Duodenal mucosa (tissue), 2 donors: ENCODE data around the gene CDCA7L.

Source experiments
- H3K27ac ChIP-seq: one replicate; pipeline ENCODE4 v1.7.0; 2013; ENCODE audit warnings: low read depth, low read length
- H3K27me3 ChIP-seq, 2 donors: one replicate each; pipeline ENCODE4 v1.7.0; 2013; ENCODE audit warnings: low read length in 2 of 2, control low read depth in 1 of 2; ENCODE audit not compliant: insufficient read depth in 2 of 2, control insufficient read depth in 1 of 2
- H3K36me3 ChIP-seq, 2 donors: one replicate each; pipeline ENCODE4 v1.7.0; 2013; ENCODE audit warnings: low read length in 2 of 2, control low read depth in 1 of 2; ENCODE audit not compliant: insufficient read depth in 2 of 2, control insufficient read depth in 1 of 2
- H3K4me1 ChIP-seq, 2 donors: one replicate each; pipeline ENCODE4 v1.7.0; 2013; ENCODE audit warnings: low read length in 2 of 2, control low read depth in 1 of 2; ENCODE audit not compliant: insufficient read depth in 2 of 2, control insufficient read depth in 1 of 2
- H3K4me3 ChIP-seq, 2 donors: one replicate each; pipeline ENCODE4 v1.7.0; 2013; ENCODE audit warnings: low read length in 2 of 2, low read depth in 1 of 2
- H3K9ac ChIP-seq, 2 donors: one replicate each; pipeline ENCODE4 v1.7.0; 2013; ENCODE audit warnings: low read length in 2 of 2, low read depth in 1 of 2
- H3K9me3 ChIP-seq, 2 donors: one replicate each; pipeline ENCODE4 v1.7.0; 2013; ENCODE audit warnings: low read length in 2 of 2, control low read depth in 1 of 2; ENCODE audit not compliant: control insufficient read depth in 1 of 2

Gene CDCA7L

DNA sequence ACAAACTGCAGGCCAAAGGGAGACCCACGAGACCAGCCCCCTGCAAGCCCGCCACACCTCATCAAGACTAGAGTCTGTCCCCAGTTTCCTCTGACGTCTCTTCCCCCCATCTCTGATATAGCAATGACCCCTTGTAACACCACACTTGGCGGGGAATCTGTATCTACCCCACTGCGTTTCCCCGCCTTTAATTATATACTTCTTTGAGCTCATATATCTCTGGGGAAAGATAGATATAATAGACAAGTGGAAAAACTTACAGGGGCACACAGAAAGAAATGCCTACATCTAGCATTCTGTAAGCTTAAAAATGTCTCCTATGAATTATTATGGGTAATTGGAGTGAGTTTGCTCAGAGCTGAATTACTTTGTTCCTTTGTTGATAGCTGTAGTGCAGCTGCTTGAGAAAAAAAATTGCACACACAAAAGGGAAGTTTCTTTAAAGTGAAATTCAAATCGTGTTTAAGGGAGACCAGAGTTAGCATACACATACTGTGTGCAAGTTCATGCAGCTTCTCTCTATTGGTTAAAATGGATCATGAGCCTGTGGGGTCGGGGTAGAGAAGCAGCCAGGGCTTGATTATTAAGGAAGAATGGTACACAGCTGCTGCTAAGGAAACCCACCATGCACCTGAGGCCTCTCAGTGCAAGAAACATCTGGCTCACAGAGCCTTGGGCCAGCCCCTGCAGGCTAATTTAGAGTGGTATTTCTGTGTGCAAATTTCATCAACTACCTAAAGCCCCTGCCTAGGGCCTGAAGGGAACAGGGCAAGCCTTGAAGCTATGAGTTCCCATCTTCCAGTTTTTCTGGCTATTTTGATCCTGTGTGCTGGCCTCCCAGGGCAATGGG is 32.5 kb downstream of the CDCA7L start:
- Histone ChIP-seq H3K9ac (no peak overlapping the region), H3K4me3 (no peak overlapping the region), H3K4me1 (no peaks in the 10 kb centered on the region), H3K27me3 (no peaks in the 10 kb centered on the region), H3K36me3 (peaks cover 10 to 15% of the 10 kb centered on the region in 2 donors), H3K9me3 (no peaks in the 10 kb centered on the region), H3K27ac (no peak overlapping the region)

DNA sequence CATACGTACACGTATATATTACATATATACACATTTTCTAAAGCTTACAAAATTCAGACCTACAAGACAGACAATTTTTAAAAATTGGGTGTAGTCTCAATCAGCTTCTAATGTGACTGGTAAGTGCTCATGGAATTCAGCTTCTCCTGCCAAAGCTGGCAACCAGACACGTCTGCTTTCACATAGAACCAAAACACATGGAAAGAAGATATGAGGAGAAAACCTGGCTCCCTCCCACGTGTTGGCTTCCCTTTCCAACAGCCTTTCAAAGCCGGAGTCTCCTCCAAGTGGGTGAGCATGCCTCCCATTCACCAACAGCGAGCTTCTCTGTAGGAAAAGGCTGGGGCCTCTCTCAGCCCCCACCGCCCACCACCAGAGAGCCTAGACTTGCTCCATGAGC is 33.4 kb downstream of the CDCA7L start:
- no peak overlapping the region for H3K9ac ChIP-seq
- no peaks in the 10 kb centered on the region for H3K4me1 ChIP-seq
- H3K36me3 ChIP-seq: peaks cover 10 to 22% of the 10 kb centered on the region in 2 donors
- no peaks in the 10 kb centered on the region for H3K27me3 ChIP-seq
- no peak overlapping the region for H3K27ac ChIP-seq
- H3K4me3 ChIP-seq: no peak overlapping the region
- H3K9me3 ChIP-seq: no peaks in the 10 kb centered on the region

DNA sequence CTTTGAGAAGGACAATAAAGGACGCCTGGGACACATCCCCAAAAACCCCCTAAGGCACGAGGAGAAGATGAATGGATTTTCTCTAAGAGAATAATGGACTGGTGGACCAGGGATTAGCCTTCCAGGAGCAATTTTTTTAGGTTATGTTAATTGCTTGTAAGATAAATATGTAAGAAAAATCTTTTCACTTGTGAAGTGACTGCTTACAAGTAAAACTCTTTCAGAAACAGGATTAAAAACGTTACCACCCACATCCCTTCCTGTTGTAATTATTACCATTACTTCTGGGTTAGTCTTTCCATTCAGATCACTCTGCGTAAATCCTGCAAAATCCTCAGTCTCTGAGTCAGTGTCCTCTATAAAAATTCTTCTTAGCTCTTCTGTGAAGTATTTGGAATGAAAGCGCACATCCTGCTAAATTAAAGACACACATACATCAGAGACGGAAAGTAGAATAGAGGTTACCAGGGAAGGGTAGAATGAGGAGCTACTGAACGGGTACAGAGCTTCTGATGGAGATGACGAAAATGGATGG is 34.3 kb downstream of the CDCA7L start:
- Histone ChIP-seq H3K9ac (no peak overlapping the region), H3K4me3 (no peak overlapping the region), H3K27me3 (no peaks in the 10 kb centered on the region), H3K4me1 (no peaks in the 10 kb centered on the region), H3K9me3 (no peaks in the 10 kb centered on the region), H3K36me3 (peaks cover 10 to 22% of the 10 kb centered on the region in 2 donors), H3K27ac (no peak overlapping the region)

DNA sequence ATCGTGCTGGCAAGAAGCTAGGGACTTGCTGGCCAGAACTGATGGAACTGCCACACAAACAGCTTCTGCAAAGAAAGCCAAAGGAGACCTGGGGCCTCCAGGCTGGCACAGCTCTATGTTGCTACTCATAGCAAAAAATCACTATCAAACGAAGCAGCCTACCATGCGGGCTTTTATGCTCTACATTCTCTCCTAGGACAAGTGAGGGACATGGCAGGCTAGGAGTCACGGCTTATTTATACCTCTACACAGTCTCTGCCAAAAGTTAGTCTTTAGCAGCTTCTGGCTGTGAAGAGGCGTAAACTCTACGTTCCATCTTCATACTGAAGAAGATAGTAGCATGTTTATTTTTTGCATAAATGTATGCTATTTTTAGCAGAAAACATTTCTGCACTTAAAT is 35.4 kb downstream of the CDCA7L start:
- Histone ChIP-seq H3K4me3 (no peak overlapping the region), H3K4me1 (no peaks in the 10 kb centered on the region), H3K27ac (no peak overlapping the region), H3K27me3 (no peaks in the 10 kb centered on the region), H3K9me3 (no peaks in the 10 kb centered on the region), H3K9ac (no peak overlapping the region), H3K36me3 (peaks cover 10 to 29% of the 10 kb centered on the region in 2 donors)

DNA sequence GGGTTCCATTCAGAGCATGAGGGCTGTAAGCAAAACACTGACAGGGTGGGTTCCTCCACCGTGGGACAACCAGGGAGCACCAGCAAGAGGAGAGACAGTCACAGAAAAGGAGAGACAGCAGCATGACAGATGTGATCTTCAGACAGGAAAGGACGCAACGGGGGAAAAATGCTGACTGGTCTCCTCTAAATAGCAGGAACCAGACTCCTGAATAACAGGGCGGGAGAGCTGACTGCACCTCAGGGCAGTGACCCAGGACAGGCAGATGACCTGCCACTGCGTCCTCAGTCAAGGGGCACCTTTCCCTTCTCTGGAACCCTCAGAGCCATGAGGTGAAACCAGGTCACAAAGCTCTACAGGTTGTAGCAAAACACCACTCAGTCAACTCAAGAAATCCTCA is 37.0 kb downstream of the CDCA7L start:
- Histone ChIP-seq H3K4me1 (no peaks in the 10 kb centered on the region), H3K4me3 (no peak overlapping the region), H3K9me3 (no peaks in the 10 kb centered on the region), H3K36me3 (peaks cover 3 to 26% of the 10 kb centered on the region in 2 donors), H3K27ac (no peak overlapping the region), H3K9ac (no peak overlapping the region), H3K27me3 (no peaks in the 10 kb centered on the region)

DNA sequence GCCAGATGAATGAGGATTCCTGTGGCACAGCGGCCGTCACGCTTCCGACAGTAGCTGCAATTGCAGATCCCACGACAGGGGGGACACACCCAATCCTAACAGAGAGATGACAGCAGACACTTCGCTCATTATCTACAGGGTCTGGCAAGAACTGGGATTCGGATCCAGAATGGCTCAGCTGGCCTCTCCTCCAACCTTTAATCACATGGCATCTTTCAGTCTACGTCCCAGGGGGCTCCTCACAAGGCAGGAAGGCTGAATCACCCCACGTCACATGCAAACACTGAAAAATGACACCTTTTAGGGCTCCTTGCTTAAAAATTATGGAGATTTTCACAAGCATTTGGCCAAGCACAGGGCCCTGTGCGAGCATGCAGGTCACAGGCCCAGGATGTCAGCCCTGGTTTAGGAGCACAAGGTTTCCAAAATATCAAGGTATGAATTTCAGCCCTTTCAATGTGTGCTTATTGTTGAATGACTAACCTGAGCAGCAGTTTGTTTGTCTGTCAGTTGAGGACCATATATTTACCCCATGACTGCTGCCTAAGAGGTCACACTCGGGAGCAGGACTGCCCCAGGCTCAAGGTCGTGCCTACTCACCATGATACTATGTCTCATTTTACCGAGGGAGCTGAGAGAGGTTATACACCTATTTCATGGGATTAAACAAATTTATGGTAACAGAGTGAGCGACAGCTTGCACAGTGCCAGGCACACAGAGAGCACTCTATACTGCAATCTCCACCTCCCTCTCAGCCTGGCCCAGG is 42.5 kb downstream of the CDCA7L start:
- Histone ChIP-seq H3K9ac (no peak overlapping the region), H3K27me3 (no peaks in the 10 kb centered on the region), H3K4me3 (no peak overlapping the region), H3K4me1 (no peaks in the 10 kb centered on the region), H3K36me3 (peaks cover 10 to 39% of the 10 kb centered on the region in 2 donors), H3K9me3 (no peaks in the 10 kb centered on the region), H3K27ac (no peak overlapping the region)

DNA sequence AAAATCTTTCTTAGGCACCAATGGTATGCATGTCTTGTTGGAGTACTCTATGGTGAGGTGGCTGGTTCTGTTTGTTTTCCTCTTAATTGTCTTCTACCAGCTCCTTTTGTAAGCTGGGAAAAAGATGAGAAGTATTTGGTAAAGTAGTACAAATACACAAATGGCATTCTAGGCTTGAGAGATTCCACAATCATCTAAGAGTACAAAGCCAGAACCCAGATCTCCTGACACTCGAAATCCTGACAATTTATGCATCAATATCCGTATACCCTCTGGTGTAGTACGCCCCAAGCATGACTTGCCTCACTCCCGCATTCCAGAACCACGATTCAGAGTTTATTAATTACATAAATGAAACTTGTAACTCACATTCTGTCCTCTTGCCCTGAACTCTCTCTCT is 43.5 kb downstream of the CDCA7L start:
- H3K27me3 ChIP-seq: no peaks in the 10 kb centered on the region
- peaks cover 10 to 32% of the 10 kb centered on the region in 2 donors for H3K36me3 ChIP-seq
- H3K9me3 ChIP-seq: no peaks in the 10 kb centered on the region
- no peak overlapping the region for H3K27ac ChIP-seq
- H3K4me1 ChIP-seq: no peaks in the 10 kb centered on the region
- H3K4me3 ChIP-seq: no peak overlapping the region
- no peak overlapping the region for H3K9ac ChIP-seq

DNA sequence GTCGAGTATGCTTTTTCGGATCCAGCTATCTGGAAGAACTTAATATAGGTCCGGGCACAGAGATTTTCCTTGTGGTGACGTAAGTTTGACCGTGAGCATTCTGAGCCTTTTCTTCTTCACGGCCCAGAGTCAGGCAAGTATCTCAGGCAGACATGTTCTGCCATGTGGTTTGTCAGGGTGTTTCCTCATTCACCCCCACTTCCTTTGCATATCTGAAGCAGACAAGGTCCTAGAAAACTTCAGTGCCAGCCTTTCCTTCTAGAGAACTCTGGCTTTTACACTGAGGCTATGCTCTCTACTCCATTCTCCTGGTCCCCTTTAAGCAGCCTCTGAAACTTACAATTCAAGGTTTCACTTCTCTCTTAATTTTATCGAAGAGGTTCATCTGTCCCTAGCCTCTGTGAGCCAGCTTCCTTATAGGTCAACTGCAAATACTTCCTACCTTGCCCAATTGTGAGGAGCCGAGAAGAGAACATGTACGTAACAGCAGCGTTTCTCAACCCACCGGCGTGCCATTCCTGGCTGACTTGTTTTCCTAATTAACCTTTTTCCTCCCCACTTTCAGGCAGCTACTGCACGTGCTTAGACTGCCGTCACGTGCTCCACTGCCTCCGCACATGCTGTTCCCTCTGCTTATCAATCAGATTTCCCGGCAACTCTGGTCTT is 47.3 kb downstream of the CDCA7L start:
- Histone ChIP-seq H3K9me3 (no peaks in the 10 kb centered on the region), H3K27me3 (no peaks in the 10 kb centered on the region), H3K27ac (no peak overlapping the region), H3K4me1 (no peaks in the 10 kb centered on the region), H3K36me3 (peaks cover 7 to 13% of the 10 kb centered on the region in 2 donors), H3K4me3 (peak overlapping the region in 1 of 2 donors; percentile 8), H3K9ac (no peak overlapping the region)

DNA sequence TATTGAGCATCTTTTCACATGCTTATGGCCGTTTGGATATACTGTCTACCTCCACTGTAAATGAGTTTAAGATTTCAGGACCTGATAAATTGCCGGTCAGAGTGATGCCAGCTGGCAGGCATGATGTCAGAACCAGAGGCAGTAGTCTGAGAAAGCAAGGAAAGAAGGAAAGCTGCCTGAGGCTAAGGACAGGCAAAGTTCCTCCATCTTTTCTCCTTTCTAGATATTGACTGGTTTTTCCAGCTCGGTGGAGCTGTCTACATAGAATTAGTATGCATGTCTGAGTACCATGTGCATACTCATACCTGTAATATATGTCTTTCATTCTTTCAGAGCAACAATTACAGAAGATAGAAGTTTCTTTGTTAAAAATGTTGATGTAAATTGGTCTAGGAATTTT is 52.3 kb downstream of the CDCA7L start:
- H3K36me3 ChIP-seq: no peaks in the 10 kb centered on the region
- H3K27me3 ChIP-seq: no peaks in the 10 kb centered on the region
- no peak overlapping the region for H3K4me3 ChIP-seq
- no peak overlapping the region for H3K9ac ChIP-seq
- no peaks in the 10 kb centered on the region for H3K4me1 ChIP-seq
- no peaks in the 10 kb centered on the region for H3K9me3 ChIP-seq
- no peak overlapping the region for H3K27ac ChIP-seq

DNA sequence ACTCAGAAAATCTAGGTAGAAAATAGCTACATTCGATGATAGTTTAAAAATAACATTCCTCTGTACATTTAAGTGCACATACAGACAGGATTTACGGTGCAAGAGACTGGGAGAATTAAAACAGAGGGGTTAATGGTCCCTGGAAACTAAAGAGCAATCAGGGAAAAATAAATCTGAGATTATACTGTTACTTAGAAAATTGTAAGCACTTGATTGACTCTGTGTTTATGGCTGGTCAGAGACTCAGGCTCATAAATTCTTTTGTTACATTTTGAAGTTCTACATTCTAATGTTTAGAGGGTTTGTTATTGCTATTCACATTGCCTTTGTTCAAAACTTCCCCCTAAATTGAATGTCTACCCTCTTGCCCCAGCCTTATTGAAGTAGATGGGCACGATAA is 54.4 kb downstream of the CDCA7L start:
- H3K9me3 ChIP-seq: no peaks in the 10 kb centered on the region
- no peak overlapping the region for H3K27ac ChIP-seq
- H3K4me1 ChIP-seq: no peaks in the 10 kb centered on the region

More for the DNA sequence above, 54.4 kb downstream of the CDCA7L start:
- H3K36me3 ChIP-seq: no peaks in the 10 kb centered on the region
- no peak overlapping the region for H3K4me3 ChIP-seq
- H3K9ac ChIP-seq: no peak overlapping the region
- no peaks in the 10 kb centered on the region for H3K27me3 ChIP-seq
